ENCODE results near the gene FAM20C.

Gene FAM20C

DNA sequence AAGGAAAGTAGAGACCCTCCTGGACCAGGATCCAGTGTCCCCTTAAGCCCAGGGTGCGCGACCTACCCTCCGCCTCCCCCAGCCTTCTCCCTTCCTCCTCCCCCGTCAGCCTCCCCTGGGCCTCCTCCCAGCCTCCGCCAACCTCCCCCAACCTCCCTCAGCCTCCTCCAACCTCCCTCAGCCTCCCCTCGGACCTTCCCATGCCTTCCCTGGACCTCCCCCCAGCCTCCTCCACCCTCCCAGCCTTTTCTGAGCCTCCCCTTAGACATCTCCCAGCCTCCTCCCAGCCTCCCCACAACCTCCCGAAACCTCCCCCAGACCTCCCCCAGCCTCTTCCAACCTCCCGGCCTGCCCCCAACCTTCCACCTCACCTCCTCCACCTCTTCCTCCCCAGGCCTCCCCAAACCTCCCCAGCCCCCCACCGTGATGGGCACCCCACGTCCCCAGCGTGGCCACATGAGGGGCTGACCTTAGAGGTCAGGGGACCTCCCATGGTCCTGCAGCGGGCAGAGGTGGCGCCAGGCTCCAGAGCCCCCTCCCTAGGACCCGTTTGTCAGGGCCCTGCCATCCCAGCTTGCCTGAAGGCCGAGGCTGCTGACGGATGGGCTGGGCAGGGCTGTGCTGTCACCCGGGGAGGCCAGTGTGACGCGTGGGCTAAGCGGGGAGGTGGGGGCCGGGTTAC is 18.8 kb downstream of the FAM20C start:
- no peak for DNase-seq

DNA sequence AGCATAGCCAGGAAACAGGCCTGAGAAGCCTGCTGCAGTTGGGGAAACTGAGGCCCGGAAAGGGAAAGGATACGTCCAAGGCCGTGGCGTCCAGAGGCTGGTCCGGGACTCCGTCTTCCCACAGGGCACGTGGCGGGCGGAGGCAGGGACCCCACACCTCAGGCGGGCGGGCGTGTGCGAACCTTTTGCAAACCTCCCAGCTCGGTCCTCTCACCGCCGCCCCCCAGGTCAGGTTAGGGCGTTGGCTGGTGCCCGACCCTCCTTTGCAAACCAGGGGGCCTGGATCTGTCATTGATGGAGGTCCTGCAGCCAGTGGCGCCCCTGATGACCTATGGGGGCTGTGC is 19.3 kb downstream of the FAM20C start:
- DNase-seq = no peak

DNA sequence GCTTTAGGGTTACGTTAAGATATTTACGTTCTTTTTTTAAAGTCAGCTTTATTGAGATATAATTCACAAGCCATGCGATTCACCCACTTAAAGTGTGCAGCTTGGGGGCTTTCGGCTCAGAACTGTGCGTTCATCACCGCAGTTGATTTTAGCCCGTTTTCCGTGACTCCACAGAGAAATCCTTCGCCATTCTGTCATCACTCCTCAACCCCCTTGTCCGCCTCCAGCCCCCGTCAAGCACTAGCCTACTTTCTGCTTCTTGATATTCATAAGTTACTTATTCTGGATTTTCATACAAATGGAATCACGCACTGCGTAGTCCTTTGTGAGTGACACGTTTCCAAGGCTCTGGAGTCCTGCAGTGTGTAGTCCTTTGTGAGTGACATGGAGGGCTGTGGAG is 20.4 kb downstream of the FAM20C start:
- DNase-seq = no peak

DNA sequence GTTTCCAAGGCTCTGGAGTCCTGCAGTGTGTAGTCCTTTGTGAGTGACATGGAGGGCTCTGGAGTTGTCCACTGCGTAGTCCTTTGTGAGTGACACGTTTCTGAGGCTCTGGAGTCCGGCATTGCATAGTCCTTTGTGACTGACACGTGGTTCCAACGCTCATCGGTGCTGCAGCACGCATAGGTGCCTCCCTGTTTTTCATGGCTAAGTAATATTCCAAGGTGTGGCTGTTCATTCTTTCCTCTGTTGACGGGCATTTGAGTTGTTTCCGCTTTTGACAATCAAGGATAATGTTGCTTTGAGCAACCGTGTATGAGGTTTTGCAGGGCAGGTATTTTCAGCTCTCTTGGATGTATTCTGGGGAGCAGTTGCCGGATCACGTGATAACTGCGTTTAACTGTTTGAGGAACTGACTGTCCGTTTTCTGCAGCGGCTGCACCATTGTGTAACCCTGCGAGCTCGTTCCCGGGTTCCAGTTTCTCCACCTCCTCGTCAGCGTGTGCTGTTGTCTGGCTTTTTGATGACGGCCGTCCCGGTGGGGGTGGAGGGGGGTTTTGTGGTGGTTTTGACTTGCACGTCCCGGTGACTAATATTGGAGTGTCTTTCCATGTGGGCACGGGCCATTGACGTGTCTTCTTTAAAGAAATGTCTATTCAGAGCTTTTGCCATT is 21.1 kb downstream of the FAM20C start:
- no peak for DNase-seq

DNA sequence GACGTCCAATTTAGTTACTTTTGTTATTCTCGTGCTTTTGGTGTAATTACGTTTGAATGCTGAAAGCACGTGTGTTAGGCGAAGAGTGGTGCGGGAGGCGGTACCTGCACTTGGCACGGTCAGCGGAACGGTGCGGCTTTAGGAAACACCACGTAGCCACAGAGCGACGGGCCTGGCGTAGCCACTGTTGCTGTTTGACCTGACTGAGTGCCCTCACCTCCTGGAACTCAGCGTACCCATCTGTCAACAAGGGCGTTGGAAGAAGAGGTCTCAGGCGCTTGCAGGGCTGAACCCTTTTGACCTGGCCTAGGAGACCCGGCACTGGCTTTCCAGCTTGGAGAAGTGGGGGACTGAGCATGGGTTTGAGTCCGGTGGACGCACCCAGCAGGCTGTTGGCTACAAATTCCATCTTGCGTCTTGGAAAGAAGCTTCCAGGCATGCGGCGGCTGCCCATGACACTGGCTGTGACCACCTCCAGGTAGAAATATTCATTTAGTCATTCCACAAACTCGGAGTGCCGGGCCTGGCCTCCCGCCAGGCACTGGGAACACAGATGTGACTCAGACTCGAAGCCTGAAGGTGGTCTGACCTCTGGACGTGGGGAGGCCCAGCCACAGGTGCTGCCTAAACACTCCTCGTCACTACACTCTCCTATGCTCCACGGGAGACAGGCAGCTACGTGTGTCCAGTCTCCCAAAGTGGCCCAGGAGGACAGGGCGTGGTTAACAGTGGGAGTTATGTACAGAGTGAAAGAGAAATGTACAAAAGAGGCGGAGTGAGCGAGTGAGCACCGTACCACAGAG is 22.2 kb downstream of the FAM20C start:
- DNase-seq = no peak

DNA sequence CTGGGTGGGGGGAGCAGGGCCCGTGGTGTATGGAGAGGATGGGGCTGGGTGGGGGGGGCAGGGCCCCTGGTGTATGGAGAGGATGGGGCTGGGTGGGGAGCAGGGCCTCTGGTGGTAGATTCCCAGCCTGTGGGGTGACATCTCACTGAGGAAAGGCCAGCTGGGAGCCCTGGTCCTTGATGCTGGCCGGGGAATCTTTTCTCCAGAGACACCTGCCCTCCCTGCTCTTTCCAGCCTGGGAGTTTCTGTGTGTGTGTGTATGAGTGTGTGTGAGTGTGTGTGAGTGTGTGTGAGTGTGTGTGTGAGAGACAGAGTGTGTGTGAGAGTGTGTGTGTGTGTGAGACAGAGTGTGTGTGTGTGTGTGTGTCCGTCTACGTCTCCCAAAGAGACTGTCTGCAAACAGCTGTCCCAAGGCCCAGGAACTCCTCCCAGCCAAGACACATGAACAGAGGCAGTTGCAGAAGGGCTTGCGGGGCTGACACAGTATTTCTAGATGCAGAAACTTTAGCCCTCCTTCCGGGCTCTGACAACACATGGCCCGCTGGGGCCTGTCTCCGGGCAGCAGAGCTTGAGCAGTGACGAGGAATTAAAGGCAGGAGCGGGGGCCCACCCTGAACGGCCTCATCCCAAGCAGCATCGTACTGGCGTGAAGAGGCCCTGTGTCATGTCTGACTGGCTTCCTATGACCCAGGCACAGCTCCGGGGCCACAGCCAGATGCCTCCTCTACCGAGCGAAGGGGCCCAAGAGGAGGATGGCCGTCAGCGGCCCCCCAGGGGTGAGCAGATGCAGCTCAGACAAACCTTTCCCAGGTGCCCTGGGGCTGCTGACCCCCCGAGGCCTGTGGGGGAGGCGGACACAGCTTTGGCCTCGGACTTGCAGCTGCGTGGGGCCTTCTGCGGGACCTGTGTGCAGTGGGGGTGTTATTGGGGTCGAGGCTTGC is 24.3 kb downstream of the FAM20C start:
- DNase-seq = no peak

DNA sequence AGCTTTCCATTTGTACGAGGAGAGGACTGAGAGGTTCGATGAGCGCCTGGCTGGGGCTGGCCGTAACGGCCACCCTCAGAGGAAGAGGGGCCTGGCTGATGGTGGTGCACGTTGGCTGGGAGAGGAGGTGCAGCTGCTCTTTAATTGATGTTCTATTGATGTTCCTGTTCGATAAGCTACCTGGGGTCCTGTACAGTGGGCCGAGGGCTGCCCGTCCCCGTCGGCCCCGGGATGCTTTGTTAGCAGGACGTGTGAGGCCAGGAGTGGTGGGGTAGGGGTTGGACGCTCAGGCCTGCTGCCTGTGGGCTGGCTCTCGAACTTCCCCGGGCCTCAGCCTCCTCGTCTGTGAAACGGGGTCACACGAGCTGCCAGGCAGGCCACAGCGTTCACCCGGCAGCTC is 25.4 kb downstream of the FAM20C start:
- no peak for DNase-seq

DNA sequence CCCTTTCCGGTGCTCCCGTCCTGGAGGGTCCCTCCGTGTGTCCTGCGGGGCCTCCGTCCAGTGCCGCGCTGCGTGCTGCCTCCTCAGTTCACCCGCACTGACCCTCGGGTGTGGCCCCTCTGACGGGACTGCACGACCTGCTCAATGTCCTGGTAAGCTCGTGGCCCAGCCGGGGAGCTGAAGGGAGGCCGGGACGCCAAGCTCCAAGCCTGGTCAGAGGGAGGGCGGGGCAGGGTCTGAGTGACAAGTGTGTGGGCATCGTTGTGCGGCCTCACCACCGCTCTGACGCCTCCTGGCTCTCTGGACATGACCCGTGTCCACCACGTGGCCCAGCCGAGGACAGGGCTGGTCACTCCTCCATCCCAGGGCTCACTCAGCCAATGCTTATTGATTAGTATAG is 25.9 kb downstream of the FAM20C start:
- no peak for DNase-seq

DNA sequence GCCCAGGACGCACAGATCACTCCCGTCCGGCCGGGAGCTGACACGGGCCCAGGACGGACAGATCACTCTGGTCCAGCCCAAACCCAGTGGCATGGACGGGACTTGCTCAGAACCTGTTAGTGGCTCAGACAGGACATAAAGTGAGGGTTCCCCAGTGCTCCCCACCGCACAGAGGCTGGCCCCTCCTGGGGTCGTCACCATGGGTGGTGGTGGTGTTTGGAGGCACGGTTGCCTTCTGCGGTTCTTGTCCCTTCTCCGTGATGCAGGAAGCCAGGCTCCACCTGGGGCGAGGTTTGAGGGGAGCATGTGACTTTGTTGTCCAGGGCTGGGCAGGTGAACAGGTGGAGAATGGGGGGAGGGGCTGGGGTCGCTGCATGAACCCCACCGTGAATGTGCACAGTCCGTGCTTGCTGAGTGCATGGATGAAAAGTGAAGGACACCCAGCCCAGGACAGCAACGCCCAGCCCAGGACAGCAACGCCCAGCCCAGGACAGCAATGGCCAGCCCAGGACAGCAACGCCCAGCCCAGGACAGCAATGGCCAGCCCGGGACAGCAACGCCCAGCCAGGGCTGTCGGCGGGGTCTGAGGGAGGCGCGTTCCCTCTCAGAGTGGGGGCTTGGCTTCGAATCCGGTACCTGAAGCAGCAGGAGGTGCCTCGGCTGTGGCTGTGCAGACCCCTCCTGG is 26.7 kb downstream of the FAM20C start:
- DNase-seq = no peak

DNA sequence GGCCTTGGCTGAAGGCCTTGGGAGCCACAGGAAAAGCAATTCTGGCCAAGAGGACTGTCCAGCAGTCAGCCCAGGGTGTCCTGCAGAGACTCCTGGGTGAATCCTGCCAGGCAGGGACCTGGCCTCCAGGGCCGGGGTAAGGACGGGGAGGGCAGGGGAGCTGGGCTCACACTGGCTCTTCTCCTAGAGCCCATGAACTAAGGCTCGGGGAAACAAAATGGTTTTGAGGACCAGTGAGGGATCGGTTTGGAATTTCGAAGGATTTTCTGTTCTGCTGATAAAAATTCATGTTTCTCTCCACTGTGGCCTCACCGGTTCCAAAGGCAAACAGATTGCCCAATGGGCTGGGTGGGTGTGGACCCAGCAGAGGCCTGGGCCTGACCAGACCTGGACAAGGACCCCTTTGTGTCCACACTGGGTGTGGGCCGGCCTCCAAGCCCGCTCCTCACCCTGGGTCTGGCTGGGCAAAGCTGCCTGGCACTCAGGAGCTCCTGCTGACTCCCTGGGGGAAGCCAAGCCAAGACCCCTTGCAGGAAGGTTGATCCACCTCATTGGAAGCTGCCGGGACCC is 27.3 kb downstream of the FAM20C start:
- DNase-seq = no peak

DNA sequence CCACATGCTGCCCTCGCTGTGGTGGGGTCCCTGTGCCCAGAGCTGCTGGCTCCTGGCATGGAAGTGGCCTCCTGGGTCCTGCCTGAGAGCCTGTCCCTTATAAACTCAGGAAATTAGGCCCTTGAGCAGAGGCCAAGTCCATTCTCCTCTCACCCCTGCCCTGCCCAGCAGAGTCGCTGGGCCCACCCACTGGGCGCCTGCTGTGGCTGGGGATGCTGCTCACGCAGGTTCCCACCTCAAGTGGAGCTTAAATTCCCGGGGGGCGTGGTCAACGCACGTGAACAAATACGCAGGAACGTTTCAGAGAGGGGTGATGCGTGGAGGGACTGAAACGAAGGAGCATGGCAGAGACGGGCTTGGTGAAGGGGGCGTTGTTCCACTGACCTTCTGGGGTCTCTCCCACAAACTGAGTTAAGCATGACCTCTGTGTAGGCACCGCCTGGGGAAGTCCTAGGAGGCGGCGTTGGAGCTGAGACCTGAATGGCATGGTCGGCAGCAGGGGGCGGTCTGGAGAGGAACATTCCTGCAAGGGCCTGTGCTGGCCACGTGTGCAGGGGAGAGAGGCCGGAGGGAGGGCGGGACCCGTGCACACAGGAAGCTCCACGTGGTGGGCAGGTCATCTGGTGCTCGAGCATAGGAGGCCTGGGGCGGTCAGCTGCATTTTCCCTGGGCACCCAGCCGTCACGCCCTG is 27.9 kb downstream of the FAM20C start:
- DNase-seq = no peak

DNA sequence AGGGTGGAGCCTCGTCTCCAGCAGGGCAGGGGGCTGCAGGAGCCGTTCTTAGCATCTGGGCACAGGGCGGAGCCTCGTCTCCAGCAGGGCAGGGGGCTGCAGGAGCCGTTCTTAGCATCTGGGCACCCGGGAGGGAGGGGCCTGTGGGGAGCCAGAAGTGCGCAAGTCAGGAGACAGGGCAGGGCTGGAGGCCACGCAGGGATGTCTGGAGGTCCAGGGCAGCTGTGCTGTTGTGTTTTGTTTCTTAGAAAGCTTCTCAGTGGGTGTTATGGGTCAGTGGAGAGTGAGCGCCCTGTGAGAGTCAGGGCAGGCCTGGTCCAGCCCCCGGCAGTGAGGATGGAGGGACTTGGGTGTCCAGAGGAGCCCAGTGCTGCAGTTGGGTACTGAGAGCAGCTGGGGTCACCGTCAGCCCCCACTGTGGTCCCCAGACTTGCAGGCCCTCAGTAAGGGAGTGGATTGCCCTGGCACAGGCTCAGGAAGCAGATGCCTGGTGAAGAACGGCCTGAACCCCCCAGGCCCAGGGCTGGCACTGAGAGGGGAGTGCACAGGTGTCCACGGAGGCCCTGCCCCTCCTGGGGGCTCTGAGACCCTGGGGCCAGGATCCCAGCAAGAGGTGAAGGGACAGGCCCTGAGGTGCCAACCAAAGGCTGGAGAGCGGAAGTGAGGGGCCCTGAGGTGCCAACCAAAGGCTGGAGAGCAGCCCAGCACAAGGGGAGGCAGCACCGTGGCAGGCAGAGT is 29.8 kb downstream of the FAM20C start:
- no peak for DNase-seq

DNA sequence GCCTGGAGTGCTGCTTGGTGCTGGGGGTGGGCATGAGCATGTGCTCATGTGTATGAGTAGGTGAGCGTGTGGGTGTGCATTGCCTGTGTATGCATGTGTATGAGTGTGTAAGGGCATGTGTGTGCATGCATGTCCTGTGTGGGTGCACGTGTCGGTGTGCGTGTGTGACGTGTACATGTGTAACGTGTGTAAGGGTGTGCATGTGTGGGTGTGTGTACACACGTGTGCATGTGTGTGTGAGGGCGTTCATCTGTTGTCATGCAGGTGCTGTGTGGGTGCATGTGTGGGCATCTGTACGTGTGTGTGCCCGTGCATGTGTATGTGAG is 30.3 kb downstream of the FAM20C start:
- DNase-seq = no peak

DNA sequence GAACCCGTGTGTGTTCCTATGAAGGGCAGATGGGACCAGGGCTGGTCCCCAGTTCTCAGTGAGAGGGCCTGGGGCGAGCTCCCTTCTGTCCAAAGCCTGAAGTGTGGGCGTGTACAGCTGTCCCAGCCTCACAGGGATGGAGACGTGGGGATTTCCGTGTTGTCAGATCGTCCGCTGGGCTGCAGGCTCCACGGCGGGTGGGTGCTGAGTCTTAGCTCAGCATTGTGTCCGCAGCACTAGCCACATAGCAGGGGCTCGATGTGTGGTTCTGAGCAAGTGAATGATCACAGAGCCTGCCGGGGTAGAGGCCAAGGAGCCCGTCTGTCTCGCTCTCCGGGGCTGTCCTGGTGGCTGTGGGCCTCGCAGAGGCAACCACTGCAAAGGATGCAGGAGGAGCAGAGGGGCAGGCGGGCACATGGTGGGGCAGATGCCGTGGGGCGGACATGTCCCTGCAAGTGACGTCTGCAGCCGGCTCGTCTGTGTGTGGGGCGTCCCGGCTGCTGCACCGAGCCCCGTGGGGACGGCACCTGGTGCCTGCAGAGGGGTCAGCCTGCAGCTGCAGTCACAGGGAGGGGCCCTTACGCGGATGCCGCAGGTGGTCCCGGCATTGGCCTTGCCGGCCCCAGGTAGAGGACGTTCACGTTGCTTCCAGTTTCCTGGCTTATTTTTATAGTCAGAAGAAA is 30.9 kb downstream of the FAM20C start:
- DNase-seq = no peak

DNA sequence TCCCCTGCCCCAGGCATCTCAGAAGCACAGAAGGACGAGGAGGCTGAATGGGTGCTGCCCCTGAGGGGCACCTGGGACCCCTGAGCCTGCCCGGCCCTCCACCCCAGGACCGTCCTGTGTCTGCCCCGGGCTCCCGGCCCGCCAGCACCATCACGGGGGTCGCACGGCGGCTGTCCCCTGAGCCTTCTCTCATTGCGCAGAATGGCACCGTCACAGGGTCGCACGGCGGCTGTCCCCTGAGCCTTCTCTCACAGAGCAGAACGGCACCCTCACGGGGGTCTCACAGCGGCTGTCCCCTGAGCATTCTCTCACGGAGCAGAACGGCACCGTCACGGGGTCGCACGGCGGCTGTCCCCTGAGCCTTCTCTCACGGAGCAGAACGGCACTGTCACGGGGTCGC is 31.5 kb downstream of the FAM20C start:
- no peak for DNase-seq

DNA sequence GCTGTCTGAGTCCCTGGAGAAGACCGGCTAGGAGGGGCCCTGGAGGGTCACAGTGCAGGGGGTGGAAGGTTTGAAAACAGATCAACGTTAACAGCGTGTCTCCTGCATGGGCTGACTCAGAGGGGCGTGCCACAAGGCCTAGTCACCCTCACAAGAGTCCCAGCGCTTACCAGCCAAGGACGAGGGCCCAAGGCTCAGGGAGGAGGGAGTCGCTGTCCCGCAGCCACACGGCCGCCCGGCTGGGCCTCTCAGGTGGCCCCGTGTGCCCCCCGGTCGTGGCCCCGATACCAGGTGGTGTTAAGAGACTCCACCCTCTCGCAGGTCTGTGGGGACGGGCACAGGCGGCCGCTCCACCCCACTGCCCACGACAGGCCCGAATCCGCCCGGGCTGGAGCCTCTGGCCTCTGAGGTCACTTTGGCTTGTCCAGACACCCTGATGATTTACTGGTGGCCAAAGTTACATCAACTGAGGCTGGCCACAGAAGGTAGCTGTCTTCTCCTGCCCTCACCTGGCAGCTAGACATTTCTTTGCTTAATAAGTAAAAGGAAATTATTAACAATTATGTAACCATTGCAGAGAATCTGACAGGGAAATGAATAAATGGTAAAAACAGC is 34.0 kb downstream of the FAM20C start:
- no peak for DNase-seq

DNA sequence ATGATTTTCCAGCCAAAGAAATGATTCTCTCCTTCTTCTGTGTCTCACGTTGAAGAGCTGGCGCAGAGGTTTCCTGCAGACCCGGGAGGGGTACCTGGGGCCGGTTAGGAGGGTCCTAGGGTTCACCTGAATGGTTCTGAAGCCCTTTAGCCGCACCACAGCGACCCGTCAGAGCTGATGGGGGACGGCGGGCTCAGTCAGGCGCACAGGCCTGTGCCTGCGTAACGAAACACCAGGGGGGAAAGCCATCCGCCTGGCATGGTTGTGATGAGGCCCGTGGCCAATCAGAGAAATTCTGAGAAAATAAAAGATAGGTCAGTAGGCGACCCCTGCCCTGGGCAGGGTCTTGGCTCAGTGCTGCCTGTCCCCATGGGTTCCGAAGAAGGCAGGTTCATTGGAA is 35.6 kb downstream of the FAM20C start:
- DNase-seq = no peak

DNA sequence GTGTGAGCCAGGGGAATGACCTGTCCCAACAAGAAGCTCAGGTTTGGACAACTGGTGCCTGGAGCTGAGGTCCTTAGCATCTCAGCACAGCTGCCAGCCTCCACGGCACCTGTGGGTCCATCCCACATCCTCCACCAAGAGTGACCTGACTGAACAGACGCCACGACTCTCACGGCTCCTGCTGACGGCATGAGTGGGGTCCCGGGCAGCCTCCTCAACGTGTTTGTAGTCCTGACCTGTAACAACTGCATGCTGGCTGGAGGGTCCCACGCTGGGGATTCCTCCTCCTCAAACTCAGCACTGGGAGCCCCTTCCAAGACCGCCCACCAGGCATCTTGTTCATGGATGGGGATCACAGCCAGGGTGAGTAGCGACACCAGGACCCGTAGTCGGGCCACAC is 36.2 kb downstream of the FAM20C start:
- no peak for DNase-seq

DNA sequence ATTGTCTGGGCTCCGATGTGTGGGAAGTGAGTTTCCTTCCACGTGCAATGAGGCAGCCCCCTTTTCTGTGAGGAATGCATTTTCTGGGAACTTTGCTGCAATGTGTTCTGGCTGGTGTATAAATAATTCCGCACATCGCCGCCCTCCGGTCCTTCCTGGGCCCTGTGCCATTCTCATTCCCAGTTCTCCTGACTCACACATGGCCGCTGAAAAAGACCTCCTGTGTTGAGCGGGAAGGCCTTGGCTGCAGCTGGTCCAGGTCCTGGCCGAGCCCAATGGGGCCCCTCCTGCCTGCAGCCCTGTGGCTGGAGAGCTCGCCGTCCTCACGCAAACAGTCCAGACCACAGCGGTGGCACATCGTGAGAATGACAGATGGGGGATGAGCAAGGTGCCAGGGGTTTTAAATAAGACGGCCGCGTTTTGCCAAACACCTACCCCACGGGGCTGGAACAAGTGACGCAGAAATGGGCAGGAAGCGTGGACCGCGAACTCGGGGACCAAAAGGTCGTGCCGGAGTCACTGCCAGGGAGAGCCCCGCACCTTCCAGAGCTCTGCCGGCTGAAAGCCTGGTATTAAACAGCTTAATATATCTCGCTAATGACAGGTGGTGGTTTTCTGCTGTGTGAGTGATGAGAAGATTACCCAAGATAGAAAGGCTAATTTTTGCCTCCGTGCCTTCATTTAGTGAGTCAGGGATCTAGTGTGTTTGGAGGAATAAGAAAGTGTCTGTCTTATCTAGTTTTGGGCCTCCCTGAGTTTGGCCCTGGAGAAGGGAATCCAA is 37.0 kb downstream of the FAM20C start:
- no peak for DNase-seq

Measured in NCI-H446 treated with DMSO at 0.1 percent for 48 hours (cell line).